Spleen (tissue), 7 donors: Measurements from ENCODE around the gene GGT7.

Experiments
- CTCF ChIP-seq, 11 experiments: fragments of 200-600 bp in 7 of 11; fragments of 450-650 bp in 4 of 11; sonication (generic) in 4 of 11; IDR thresholded peaks in 8 of 11; conservative IDR thresholded peaks in 3 of 11; 1 replicate in 7 of 11; 2 replicates in 4 of 11; pipeline versions ENCODE4 v1.4.0 to v1.8.0; 2016 to 2021; ENCODE audit warnings: antibody characterized with exemption in 11 of 11, inconsistent platforms in 4 of 11, mild to moderate bottlenecking in 1 of 11
- POLR2A ChIP-seq, 3 donors: fragments of 450-650 bp; IDR thresholded peaks; one replicate each; pipeline ENCODE4 v1.5.1; 2017; ENCODE audit warnings: antibody characterized with exemption in 3 of 3, mild to moderate bottlenecking in 1 of 3
- POLR2AphosphoS5 ChIP-seq, 3 donors: sonication (generic); formaldehyde crosslinking; IDR thresholded peaks; one replicate each; pipeline ENCODE4 v1.5.1; 2017; ENCODE audit warnings: antibody characterized with exemption in 3 of 3
- donor health status: DM: no; HTN: no; CAD: no; lungs with moderate emphysema.
- donor health status: DM: no; HTN: no; CAD: no.
- donor health status: DM: no; HTN: no; CAD: no.

DNA sequence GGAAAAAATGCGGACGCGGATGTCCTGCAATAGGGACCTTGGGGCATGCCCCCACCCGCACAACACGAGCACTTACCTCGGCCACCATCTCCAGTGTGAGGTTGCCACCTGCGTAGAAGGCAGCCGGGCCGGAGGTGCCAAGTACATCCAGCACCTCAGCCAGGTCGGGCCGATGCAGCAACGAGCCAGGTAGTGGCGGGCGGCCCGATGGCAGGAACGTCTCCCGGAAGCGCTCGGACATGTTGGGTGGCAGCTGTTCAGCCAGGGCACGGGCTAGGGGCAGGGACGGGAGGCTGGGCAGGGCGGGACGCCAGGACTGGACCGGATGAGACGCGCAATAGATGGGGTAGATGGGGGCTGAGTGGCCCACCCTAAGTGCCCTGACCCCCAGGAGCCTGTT is 13.3 kb downstream of the GGT7 start:
- no peak for TF ChIP-seq CTCF (IDR thresholded peaks at IDR 0.05 in 8 of 11, conservative IDR thresholded peaks at IDR 0.05 in 3 of 11)
- TF ChIP-seq POLR2A (IDR thresholded peaks at IDR 0.05) = no peak
- no peak for TF ChIP-seq POLR2AphosphoS5 (IDR thresholded peaks at IDR 0.05)
